ENCODE data around the gene POFUT1. TPM values are rescaled to one million over a fixed set of nuclear protein-coding genes. Genes with fewer than 3 reads are reported as not detected.

Gene POFUT1
- total and polyA plus RNA-seq, 2 of the 8 experiments (the other 6 are each of a cell fraction or from before 2014, with no cell fraction given), result 19.4 to 24.4 TPM

DNA sequence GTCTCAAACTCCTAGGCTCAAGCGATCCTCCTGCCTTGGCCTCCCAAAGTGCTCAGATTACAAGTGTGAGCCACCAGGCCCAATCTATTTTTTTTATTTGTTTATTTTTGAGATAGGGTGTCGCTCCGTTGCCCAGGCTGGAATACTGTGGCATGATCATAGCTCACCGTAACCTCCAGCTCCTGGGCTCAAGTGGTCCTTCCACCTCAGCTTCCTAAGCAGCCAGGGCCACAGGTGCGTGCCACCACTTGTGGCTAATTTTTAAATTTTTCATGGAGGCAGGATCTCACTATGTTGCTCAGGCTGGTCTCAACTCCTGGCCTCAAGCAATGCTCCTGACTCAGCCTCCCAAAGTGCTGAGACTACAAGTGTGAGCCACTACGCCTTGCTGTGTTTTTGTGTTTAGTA lies 79.6 kb downstream of the POFUT1 start (continued):
- TF ChIP-seq, protein P1, sequence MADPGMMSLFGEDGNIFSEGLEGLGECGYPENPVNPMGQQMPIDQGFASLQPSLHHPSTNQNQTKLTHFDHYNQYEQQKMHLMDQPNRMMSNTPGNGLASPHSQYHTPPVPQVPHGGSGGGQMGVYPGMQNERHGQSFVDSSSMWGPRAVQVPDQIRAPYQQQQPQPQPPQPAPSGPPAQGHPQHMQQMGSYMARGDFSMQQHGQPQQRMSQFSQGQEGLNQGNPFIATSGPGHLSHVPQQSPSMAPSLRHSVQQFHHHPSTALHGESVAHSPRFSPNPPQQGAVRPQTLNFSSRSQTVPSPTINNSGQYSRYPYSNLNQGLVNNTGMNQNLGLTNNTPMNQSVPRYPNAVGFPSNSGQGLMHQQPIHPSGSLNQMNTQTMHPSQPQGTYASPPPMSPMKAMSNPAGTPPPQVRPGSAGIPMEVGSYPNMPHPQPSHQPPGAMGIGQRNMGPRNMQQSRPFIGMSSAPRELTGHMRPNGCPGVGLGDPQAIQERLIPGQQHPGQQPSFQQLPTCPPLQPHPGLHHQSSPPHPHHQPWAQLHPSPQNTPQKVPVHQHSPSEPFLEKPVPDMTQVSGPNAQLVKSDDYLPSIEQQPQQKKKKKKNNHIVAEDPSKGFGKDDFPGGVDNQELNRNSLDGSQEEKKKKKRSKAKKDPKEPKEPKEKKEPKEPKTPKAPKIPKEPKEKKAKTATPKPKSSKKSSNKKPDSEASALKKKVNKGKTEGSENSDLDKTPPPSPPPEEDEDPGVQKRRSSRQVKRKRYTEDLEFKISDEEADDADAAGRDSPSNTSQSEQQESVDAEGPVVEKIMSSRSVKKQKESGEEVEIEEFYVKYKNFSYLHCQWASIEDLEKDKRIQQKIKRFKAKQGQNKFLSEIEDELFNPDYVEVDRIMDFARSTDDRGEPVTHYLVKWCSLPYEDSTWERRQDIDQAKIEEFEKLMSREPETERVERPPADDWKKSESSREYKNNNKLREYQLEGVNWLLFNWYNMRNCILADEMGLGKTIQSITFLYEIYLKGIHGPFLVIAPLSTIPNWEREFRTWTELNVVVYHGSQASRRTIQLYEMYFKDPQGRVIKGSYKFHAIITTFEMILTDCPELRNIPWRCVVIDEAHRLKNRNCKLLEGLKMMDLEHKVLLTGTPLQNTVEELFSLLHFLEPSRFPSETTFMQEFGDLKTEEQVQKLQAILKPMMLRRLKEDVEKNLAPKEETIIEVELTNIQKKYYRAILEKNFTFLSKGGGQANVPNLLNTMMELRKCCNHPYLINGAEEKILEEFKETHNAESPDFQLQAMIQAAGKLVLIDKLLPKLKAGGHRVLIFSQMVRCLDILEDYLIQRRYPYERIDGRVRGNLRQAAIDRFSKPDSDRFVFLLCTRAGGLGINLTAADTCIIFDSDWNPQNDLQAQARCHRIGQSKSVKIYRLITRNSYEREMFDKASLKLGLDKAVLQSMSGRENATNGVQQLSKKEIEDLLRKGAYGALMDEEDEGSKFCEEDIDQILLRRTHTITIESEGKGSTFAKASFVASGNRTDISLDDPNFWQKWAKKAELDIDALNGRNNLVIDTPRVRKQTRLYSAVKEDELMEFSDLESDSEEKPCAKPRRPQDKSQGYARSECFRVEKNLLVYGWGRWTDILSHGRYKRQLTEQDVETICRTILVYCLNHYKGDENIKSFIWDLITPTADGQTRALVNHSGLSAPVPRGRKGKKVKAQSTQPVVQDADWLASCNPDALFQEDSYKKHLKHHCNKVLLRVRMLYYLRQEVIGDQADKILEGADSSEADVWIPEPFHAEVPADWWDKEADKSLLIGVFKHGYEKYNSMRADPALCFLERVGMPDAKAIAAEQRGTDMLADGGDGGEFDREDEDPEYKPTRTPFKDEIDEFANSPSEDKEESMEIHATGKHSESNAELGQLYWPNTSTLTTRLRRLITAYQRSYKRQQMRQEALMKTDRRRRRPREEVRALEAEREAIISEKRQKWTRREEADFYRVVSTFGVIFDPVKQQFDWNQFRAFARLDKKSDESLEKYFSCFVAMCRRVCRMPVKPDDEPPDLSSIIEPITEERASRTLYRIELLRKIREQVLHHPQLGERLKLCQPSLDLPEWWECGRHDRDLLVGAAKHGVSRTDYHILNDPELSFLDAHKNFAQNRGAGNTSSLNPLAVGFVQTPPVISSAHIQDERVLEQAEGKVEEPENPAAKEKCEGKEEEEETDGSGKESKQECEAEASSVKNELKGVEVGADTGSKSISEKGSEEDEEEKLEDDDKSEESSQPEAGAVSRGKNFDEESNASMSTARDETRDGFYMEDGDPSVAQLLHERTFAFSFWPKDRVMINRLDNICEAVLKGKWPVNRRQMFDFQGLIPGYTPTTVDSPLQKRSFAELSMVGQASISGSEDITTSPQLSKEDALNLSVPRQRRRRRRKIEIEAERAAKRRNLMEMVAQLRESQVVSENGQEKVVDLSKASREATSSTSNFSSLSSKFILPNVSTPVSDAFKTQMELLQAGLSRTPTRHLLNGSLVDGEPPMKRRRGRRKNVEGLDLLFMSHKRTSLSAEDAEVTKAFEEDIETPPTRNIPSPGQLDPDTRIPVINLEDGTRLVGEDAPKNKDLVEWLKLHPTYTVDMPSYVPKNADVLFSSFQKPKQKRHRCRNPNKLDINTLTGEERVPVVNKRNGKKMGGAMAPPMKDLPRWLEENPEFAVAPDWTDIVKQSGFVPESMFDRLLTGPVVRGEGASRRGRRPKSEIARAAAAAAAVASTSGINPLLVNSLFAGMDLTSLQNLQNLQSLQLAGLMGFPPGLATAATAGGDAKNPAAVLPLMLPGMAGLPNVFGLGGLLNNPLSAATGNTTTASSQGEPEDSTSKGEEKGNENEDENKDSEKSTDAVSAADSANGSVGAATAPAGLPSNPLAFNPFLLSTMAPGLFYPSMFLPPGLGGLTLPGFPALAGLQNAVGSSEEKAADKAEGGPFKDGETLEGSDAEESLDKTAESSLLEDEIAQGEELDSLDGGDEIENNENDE (IDR thresholded peaks at IDR 0.05; ENCODE audit: insufficient replicate concordance, low read length), result no peak
